GM10266 (cell line): Measurements from ENCODE around the gene FDX1.

ENCODE experiments used
- DNase-seq: peaks from one replicate; pipeline ENCODE4 v3.0.0; 2012; ENCODE audit errors: extremely low spot score
- TF ChIP-seq, protein P1 (sequence below): IDR thresholded peaks from 2 replicates; pipeline ENCODE4 v1.5.1; 2012; ENCODE audit warnings: mild to moderate bottlenecking, low read depth; ENCODE audit not compliant: control insufficient read depth, insufficient read depth; ENCODE audit errors: missing control alignments

FDX1 gene

DNA sequence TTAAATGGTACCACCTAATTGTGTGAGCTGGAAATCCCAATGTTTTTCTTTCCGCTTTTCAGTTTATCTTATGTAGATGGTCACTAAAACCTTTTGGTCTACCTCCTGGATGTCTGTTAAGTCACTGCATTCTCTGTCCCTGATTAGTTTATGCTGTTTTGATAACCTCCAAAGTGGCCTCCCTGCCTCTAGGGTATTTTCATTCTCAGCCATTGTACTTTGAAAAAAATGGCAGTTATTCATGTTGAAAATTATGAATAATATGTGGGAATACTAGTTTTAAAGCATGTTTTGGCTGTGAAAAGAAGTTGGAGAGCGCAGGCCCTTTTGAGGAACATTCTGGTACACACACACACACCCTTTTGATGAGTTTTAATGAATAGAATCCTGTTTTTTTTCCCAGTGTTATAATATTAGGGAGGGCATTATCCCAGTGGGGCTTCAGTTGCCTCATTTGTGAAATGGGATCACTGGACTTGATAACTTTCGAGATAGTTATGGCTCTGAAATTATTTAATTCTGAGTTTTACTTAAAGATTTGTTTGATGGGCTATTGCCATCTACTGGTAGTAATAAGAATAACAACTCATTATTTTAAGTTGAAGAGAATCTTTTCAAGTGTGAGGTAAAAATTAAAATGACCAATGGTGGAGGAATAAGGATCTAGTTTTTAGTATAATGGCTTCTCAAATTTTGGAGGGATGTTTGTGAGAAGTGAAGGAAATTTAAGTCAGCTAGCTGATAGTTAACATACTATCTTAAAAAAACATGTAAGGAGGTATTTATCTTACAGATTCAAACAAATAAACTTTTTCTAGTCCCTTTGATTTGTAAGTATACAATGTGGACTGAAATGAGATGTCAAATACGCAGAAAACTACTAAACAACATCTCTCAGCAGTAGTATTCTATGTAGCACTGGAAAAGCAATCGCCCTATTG, 3.9 kb downstream of the FDX1 start:
- DNase-seq = peak; percentile 42
- TF ChIP-seq, protein P1, sequence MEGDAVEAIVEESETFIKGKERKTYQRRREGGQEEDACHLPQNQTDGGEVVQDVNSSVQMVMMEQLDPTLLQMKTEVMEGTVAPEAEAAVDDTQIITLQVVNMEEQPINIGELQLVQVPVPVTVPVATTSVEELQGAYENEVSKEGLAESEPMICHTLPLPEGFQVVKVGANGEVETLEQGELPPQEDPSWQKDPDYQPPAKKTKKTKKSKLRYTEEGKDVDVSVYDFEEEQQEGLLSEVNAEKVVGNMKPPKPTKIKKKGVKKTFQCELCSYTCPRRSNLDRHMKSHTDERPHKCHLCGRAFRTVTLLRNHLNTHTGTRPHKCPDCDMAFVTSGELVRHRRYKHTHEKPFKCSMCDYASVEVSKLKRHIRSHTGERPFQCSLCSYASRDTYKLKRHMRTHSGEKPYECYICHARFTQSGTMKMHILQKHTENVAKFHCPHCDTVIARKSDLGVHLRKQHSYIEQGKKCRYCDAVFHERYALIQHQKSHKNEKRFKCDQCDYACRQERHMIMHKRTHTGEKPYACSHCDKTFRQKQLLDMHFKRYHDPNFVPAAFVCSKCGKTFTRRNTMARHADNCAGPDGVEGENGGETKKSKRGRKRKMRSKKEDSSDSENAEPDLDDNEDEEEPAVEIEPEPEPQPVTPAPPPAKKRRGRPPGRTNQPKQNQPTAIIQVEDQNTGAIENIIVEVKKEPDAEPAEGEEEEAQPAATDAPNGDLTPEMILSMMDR = peak; percentile 47

DNA sequence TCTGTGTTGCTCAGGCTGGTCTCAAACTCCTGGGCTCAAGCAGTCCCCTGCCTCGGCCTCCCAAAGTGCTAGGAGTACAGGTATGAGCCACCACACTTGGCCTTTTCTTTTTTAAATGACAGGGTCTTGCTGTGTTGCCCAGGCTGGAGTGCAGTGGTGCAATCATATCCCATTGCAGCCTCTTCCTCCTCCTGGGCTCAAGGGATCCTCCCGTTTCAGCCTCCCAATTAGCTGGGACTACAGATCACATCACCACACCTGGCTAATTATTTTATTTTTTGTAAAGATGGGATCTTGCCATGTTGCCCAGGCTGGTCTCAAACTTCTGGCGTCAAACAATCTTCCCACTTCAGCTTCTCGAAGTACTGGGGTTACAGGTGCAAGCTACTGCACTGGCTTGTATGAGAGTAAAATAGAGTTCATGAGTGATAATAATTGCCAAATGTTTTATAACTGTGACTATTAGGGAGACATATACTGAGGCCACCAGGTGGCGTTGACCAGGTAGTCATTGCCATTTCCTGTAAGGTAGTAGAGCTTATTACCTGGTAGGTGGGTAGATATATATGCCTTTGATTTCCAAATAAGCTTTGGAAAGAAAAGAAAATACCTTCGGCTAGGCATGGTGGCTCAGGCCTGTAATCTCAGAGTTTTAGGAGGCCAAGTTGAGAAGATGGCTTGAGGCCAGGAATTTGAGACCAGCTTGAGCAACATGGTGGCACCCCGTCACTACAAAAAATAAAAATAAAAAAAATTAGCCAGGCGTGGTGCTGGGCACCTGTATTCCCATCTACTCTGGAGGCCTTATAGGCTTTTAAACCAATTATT, 5.4 kb downstream of the FDX1 start:
- TF ChIP-seq, protein P1 = peak; percentile 37
- DNase-seq = peak; percentile 28

DNA sequence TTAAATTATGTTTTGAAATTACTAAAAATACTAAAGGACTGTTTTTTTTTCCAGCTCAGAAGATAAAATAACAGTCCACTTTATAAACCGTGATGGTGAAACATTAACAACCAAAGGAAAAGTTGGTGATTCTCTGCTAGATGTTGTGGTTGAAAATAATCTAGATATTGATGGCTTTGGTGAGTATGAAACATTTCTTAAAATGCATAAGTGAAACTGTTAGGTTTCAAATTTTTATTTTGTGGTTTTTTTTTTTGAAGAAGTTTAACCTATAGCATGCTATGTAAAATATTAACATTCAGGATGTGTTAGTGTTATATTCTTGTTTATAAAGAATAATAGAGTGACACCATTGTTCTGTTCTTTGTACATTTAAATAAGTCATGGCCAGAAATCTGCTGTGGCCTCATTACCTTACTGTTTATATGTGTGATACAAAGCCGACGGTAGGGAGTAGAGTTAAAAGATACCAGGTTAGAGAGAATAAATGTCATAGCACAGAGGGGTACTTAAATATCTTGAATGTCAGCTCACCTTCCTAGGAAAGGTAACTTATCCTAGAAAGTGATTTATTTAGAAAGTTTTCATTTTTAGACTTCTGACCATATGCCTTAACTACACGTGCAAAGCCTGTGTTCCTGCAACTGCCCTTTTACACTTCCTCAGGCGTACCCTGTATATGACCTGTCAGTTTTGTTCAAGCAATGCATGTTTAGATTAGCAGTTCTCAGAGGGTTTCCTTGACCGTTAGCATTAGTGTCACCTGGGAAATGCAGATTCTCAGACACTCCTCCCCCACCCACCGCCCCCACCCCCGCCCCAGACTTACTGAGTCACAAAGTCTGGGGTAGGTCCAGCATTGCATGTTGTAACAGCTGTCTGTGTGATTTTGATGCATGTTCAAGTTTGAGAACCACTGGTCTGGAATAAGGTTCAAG, 6.3 kb downstream of the FDX1 start:
- TF ChIP-seq, protein P1 = no peak
- no peak for DNase-seq

DNA sequence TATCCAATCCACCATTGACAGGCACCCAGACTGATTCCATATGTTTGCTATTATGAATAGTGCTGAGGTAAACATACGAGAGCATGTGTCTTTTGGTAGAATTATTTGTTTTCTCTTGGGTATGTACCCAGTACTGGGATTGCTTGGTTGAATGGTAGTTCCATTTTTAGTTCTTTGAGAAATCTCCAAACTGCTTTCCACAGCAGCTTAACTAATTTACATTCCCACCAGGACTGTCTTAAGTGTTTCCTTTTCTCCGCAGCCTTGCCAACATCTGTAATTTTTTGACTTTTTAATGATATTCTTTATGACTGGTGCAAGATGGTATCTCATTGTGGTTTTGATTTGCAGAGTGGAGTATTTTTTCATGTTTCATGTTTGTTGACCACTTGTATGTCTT, 8.3 kb downstream of the FDX1 start:
- TF ChIP-seq, protein P1 = no peak
- DNase-seq = no peak

DNA sequence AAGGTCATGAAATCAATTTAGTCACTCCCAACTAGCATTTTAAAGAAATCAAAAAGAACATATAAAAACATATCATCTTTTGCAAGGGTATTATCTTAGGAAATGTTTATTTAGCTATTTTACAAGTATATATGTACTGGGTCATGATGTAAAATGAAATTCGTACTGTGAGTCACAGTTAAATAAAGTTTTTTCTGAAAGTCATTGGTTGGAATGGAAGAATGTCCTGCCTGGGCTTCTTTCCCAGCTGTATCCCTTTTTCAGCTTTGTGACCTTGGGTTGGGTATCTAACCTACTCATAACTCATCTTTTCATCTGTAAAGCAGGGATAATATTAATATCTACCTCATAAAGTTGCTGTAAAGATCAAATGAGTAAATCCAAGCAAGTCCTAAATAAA, 15.7 kb downstream of the FDX1 start:
- DNase-seq = no peak

DNA sequence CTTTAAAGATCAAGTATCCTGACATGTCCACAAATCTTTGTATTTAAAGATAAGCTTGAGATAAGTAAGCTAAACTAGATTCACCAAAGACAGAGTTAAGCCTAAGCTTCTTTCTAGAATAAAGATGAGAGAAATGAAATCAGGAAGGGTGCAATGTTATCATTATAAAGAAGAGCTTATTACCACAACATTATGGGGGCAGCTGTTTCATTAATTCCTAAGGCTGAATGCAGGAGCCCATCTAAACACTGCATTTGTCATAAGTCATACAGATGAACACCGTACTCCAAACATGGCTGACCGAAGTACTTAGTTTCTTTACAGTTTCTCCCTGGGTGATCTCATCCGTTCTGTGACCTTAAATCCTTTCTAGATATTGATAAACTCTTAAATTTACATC, 16.3 kb downstream of the FDX1 start:
- DNase-seq = no peak
- TF ChIP-seq, protein P1 = no peak

More for the DNA sequence above, 15.7 kb downstream of the FDX1 start:
- TF ChIP-seq, protein P1 = no peak
